HG03097 (cell line): ENCODE results near the gene LRRC10B.
"Not testable (repeated sequence)": the region's sequence is repeated elsewhere in the genome, so short reads cannot be mapped to it uniquely, and the experiment has no call there.

ENCODE experiments used
- ATAC-seq: cut with Tn5 transposase; IDR thresholded peaks from one replicate; pipeline ENCODE4 v1.9.1; 2021; ENCODE audit not compliant: unreplicated experiment, low FRiP score

LRRC10B gene

GRCh38 chr11:61507962-61508861 lies at the start of gene LRRC10B:
Gene LRRC10B, plus strand, starts transcription at chr11:61508749. Its CDS starts 250 bp downstream, at chr11:61508999.
- ATAC-seq, result no peak

- no peak for ATAC-seq
Measured at GRCh38 chr11:61460474-61460881, 48.1 kb upstream of the LRRC10B start.

GRCh38 chr11:61460986-61461385 lies 47.6 kb upstream of the LRRC10B start:
- ATAC-seq, result no peak

GRCh38 chr11:61467602-61468001 lies 40.9 kb upstream of the LRRC10B start:
- not testable (repeated sequence) for ATAC-seq

GRCh38 chr11:61468002-61468401 lies 40.5 kb upstream of the LRRC10B start:
- no peak for ATAC-seq

- no peak for ATAC-seq
Measured at GRCh38 chr11:61472282-61472681, 36.3 kb upstream of the LRRC10B start.

GRCh38 chr11:61472868-61473267 lies 35.7 kb upstream of the LRRC10B start:
- ATAC-seq, result no peak

GRCh38 chr11:61473370-61474012 lies 35.1 kb upstream of the LRRC10B start:
- no peak for ATAC-seq

- ATAC-seq, result no peak
Measured at GRCh38 chr11:61474013-61474643, 34.4 kb upstream of the LRRC10B start.

- no peak for ATAC-seq
Measured at GRCh38 chr11:61475433-61475832, 33.1 kb upstream of the LRRC10B start.

- ATAC-seq, result no peak
Measured at GRCh38 chr11:61476371-61476770, 32.2 kb upstream of the LRRC10B start.

GRCh38 chr11:61477126-61477525 lies 31.4 kb upstream of the LRRC10B start:
- ATAC-seq, result no peak

GRCh38 chr11:61477727-61478148 lies 30.8 kb upstream of the LRRC10B start:
- no peak for ATAC-seq

GRCh38 chr11:61479360-61480058 lies 29.0 kb upstream of the LRRC10B start:
- not testable (repeated sequence) for ATAC-seq

GRCh38 chr11:61480261-61480993 lies 28.1 kb upstream of the LRRC10B start:
- no peak for ATAC-seq

GRCh38 chr11:61480994-61481335 lies 27.6 kb upstream of the LRRC10B start:
- ATAC-seq, result no peak

GRCh38 chr11:61481806-61482205 lies 26.7 kb upstream of the LRRC10B start:
- no peak for ATAC-seq

- no peak for ATAC-seq
Measured at GRCh38 chr11:61482513-61482912, 26.0 kb upstream of the LRRC10B start.

GRCh38 chr11:61484541-61484940 lies 24.0 kb upstream of the LRRC10B start:
- no peak for ATAC-seq

GRCh38 chr11:61485080-61485479 lies 23.5 kb upstream of the LRRC10B start:
- ATAC-seq, result no peak
